Measurements from ENCODE around the gene FAAP20. TPM values are rescaled to one million over a fixed set of nuclear protein-coding genes. Genes with fewer than 3 reads are reported as not detected.

The FAAP20 gene
- total RNA-seq, 1 experiment from 2014 or later = 112 TPM

DNA sequence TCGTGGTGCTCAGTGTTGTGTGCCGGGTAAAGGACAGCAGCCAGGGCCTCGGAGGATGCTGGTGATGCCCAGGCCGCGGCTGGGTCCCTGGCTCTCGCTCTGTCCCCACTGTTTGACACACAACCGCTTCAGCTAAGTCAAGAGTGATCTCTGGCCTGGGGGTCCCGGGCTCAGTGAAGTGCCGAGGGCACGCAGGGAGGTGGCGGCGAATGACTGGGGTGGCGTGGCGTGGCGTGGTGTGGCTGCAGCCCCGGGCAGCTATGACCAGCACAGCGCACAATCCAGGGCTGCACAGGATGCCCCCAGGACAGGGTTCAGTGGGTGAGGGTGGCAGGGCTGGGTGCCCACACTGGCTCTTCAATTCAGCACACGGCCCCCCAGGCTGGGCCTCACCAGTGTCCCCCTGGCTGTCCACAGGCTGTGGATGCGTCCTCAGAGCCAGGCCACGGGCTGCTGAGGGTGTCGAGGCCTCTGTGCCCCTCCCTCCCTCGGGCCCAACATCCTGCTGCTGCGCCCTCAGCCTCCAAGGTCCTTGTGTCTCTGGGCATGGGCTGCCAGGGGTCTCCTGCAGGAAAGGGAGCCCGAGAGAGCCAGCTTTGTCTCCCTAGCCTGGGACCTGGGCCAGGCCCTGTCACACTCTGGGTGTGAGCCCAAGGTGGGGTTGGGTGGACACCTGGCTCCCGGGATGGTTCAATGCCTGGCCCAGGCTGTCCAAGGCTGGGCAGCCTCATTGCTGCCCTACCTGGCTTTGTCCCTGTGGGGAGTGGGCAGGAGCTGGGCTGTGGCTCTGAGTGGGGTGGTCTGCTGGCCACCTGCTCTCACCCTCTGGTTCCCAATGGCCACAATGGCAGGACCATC is 21.6 kb upstream of the FAAP20 start:
- H3K9ac ChIP-seq (ENCODE audit: low read length) = no peak overlapping the region
- ChIA-PET CTCF (no interaction called here), POLR2A (no interaction called here), RAD21 (ENCODE audit: low non-redundant PET in 1 of 2, low total read pairs in 2 of 2, uncharacterized antibody in 2 of 2, unreplicated experiment in 2 of 2) (no interaction called here)
- H3K36me3 ChIP-seq (ENCODE audit: control insufficient read depth in 1 of 2, insufficient read depth in 2 of 2, low read length in 2 of 2) = no peaks in the 10 kb centered on the region
- H2AFZ ChIP-seq (ENCODE audit: low read depth, low read length, poor library complexity, severe bottlenecking) = no peak overlapping the region
- ATAC-seq (no peak), DNase-seq (ENCODE audit: low read depth, low spot score) (no peak)
- no peaks in the 10 kb centered on the region for H3K27me3 ChIP-seq (ENCODE audit: insufficient read depth, low read length)
- peaks cover 14 to 22% of the 10 kb centered on the region in 2 experiments for H3K4me1 ChIP-seq (ENCODE audit: control insufficient read depth in 1 of 2, insufficient read depth in 2 of 2, low read length in 2 of 2)
- H3K4me2 ChIP-seq (ENCODE audit: low read length) = no peak overlapping the region
- BruUV-seq (replicated peaks) = no TSS peak
- H4K20me1 ChIP-seq (ENCODE audit: insufficient read depth) = no peaks in the 10 kb centered on the region
- TF ChIP-seq JUND (IDR thresholded peaks at IDR 0.05) = no peak
- no peak for TF ChIP-seq EZH2 (IDR thresholded peaks at IDR 0.05)
- TF ChIP-seq, protein P1, sequence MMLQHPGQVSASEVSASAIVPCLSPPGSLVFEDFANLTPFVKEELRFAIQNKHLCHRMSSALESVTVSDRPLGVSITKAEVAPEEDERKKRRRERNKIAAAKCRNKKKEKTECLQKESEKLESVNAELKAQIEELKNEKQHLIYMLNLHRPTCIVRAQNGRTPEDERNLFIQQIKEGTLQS (IDR thresholded peaks at IDR 0.05) = no peak
- no peak for TF ChIP-seq SRF (IDR thresholded peaks at IDR 0.05; ENCODE audit: low read depth)
- TF ChIP-seq, protein P2, sequence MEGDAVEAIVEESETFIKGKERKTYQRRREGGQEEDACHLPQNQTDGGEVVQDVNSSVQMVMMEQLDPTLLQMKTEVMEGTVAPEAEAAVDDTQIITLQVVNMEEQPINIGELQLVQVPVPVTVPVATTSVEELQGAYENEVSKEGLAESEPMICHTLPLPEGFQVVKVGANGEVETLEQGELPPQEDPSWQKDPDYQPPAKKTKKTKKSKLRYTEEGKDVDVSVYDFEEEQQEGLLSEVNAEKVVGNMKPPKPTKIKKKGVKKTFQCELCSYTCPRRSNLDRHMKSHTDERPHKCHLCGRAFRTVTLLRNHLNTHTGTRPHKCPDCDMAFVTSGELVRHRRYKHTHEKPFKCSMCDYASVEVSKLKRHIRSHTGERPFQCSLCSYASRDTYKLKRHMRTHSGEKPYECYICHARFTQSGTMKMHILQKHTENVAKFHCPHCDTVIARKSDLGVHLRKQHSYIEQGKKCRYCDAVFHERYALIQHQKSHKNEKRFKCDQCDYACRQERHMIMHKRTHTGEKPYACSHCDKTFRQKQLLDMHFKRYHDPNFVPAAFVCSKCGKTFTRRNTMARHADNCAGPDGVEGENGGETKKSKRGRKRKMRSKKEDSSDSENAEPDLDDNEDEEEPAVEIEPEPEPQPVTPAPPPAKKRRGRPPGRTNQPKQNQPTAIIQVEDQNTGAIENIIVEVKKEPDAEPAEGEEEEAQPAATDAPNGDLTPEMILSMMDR (IDR thresholded peaks at IDR 0.05 in 2 of 3, conservative IDR thresholded peaks at IDR 0.05 in 1 of 3; ENCODE audit: borderline replicate concordance in 1 of 3, insufficient read depth in 1 of 3, low read depth in 2 of 3, low read length in 2 of 3) = no peak
- TF ChIP-seq SP1 (IDR thresholded peaks at IDR 0.05; ENCODE audit: low read depth) = no peak
- no peak for TF ChIP-seq RAD21 (IDR thresholded peaks at IDR 0.05; ENCODE audit: low read depth)
- TF ChIP-seq, protein P3, sequence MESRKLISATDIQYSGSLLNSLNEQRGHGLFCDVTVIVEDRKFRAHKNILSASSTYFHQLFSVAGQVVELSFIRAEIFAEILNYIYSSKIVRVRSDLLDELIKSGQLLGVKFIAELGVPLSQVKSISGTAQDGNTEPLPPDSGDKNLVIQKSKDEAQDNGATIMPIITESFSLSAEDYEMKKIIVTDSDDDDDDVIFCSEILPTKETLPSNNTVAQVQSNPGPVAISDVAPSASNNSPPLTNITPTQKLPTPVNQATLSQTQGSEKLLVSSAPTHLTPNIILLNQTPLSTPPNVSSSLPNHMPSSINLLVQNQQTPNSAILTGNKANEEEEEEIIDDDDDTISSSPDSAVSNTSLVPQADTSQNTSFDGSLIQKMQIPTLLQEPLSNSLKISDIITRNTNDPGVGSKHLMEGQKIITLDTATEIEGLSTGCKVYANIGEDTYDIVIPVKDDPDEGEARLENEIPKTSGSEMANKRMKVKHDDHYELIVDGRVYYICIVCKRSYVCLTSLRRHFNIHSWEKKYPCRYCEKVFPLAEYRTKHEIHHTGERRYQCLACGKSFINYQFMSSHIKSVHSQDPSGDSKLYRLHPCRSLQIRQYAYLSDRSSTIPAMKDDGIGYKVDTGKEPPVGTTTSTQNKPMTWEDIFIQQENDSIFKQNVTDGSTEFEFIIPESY (IDR thresholded peaks at IDR 0.05; ENCODE audit: extremely low read depth, insufficient replicate concordance, low read length) = no peak
- no peak for TF ChIP-seq POLR2AphosphoS5 (IDR thresholded peaks at IDR 0.05; ENCODE audit: low read depth, low read length)
- no peak for TF ChIP-seq ELF1 (IDR thresholded peaks at IDR 0.05; ENCODE audit: borderline replicate concordance, low read depth)
- H3K9me2 ChIP-seq (ENCODE audit: insufficient read depth) = no peaks in the 10 kb centered on the region
- H3K27ac ChIP-seq (ENCODE audit: low read depth, low read length) = no peak overlapping the region
- no peaks in the 10 kb centered on the region for H3K9me3 ChIP-seq (ENCODE audit: control insufficient read depth in 1 of 2, insufficient read depth in 1 of 2, low read depth in 1 of 2, low read length in 2 of 2)
- intact Hi-C loops (cut with micrococcal nuclease) = no loop called here
- H3K4me3 ChIP-seq (replicated peaks in 1 of 2; ENCODE audit: low read depth in 1 of 2, low read length in 2 of 2) = no peak overlapping the region
- H3K79me2 ChIP-seq (ENCODE audit: insufficient read depth, low read length) = no peaks in the 10 kb centered on the region
